DOHH2 (cell line): ENCODE data around the gene EPB41L3.

ENCODE experiments used
- CTCF ChIP-seq: fragments of 200-600 bp; sonication (generic); IDR thresholded peaks from one replicate; pipeline ENCODE4 v1.5.1; 2014; ENCODE audit warnings: antibody characterized with exemption, mild to moderate bottlenecking, low read depth, low read length; ENCODE audit not compliant: poor library complexity, severe bottlenecking
- EZH2phosphoT487 ChIP-seq: fragments of 200-600 bp; sonication (generic); IDR thresholded peaks from 2 replicates; pipeline ENCODE4 v1.6.1; 2017; ENCODE audit warnings: borderline replicate concordance, mild to moderate bottlenecking, antibody characterized with exemption, low read length, moderate library complexity, mixed read lengths

DNA sequence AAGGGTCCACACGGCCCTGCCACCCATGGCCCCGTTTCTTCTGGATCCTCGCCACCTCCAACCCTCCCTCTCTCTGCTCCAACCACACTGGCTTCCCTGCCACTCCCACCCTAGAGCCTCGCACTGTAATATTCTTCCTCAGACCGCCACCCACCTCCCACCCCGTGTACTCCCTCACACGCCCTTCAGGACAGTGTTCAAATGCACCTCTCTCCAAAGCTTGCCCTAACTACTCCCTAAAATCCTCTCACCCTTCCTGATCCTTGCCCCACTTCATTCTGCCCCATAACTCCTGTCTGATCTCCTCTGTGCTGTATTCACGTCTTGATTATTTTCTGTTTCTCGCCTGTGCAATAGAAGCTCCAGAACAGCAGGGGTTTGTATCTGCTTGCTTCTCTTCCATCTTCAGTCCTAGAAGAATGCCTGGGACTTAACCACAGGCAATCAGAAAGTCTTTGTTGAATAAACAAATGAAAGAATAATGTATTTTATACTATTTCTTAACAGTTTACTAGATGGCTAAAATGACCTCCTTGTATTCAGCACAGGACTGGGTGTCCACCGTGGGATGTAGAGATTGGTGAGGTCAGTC, 25.5 kb downstream of the EPB41L3 start:
- TF ChIP-seq CTCF (no peak), EZH2phosphoT487 (no peak)
